HEK293T (cell line): ENCODE results near the gene SCGB3A1.

Experiments used
- ARNT ChIP-seq: fragments of 450-650 bp; IDR thresholded peaks from 2 replicates; pipeline ENCODE4 v1.6.1; 2017; ENCODE audit warnings: mild to moderate bottlenecking
- BHLHE40 ChIP-seq: fragments of 450-650 bp; IDR thresholded peaks from 2 replicates; pipeline ENCODE4 v1.6.1; 2016; ENCODE audit warnings: mild to moderate bottlenecking, moderate library complexity, borderline replicate concordance
- L3MBTL2 ChIP-seq: fragments of 450-650 bp; conservative IDR thresholded peaks from 2 replicates; pipeline ENCODE4 v1.6.1; 2016; ENCODE audit warnings: mild to moderate bottlenecking
- SP1 ChIP-seq: fragments of 450-650 bp; IDR thresholded peaks from 2 replicates; pipeline ENCODE4 v1.6.1; 2017
- TARDBP ChIP-seq: fragments of 450-650 bp; IDR thresholded peaks from 2 replicates; pipeline ENCODE4 v1.6.1; 2016

DNA sequence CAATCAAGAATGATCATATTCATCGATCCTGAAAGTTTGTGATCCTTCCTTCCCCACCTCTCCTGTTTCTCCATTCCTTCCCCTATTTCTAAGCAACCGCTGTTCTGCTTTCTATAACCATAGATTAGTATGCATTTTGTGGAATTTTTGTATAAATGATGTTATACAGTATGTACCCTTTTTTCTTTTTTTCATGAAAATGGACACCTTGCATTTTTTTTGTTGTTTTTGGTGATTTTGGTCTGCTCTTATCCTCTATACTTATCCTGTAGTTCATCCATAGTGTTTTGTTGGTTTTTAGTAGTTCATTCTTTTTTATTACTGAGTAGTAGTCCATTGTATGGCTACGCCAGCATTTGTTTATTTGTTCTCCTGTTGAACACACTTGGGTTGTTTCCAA, 46.1 kb downstream of the SCGB3A1 start:
- no peak for TF ChIP-seq SP1
- no peak for TF ChIP-seq ARNT
- no peak for TF ChIP-seq BHLHE40
- no peak for TF ChIP-seq TARDBP
- TF ChIP-seq L3MBTL2 = no peak
